Adrenal gland (tissue), 12 donors: ENCODE results near the gene GPS2. TPM values are rescaled to one million over a fixed set of nuclear protein-coding genes. Genes with fewer than 3 reads are reported as not detected.
A peak's percentile ranks its signal among the peaks of the same experiment; 100 is the strongest.

ENCODE experiments used
- DNase-seq, 7 donors: peaks; one replicate each; pipeline ENCODE4 v3.0.0-alpha.2; 2019 to 2020
- H3K27ac ChIP-seq, 5 donors: fragments of 200-600 bp; sonication (generic) in 4 of 5; 1 replicate in 3 of 5; 2 replicates in 2 of 5; pipeline versions ENCODE4 v1.5.1 to v1.8.0; 2016 to 2020; ENCODE audit warnings: mild to moderate bottlenecking in 1 of 5
- H3K27me3 ChIP-seq: fragments of 200-600 bp; 2 replicates; pipeline ENCODE4 v1.8.0; 2021
- H3K36me3 ChIP-seq, 2 donors: fragments of 200-600 bp; replicated peaks in 1 of 2; 1 replicate in 1 of 2; 2 replicates in 1 of 2; pipeline versions ENCODE4 v1.5.1 to v1.8.0; 2018 to 2022
- H3K4me1 ChIP-seq, 2 donors: fragments of 200-600 bp; replicated peaks in 1 of 2; 1 replicate in 1 of 2; 2 replicates in 1 of 2; pipeline versions ENCODE4 v1.5.1 to v1.8.0; 2018 to 2021
- H3K4me3 ChIP-seq, 4 donors: fragments of 200-600 bp; sonication (generic) in 3 of 4; one replicate each; pipeline ENCODE4 v1.5.1; 2016 to 2018
- H3K9me3 ChIP-seq, 3 donors: fragments of 200-600 bp; sonication (generic) in 1 of 3; replicated peaks in 1 of 3; 1 replicate in 2 of 3; 2 replicates in 1 of 3; pipeline versions ENCODE4 v1.5.1 to v1.8.0; 2016 to 2021
- POLR2A ChIP-seq, 2 donors: fragments of 450-650 bp; IDR thresholded peaks; one replicate each; pipeline ENCODE4 v1.6.1; 2017; ENCODE audit warnings: antibody characterized with exemption in 2 of 2, mild to moderate bottlenecking in 2 of 2, moderate library complexity in 1 of 2
- WGBS, 4 donors: extraction: QIAGEN DNeasy Blood & Tissue Kit in 2 of 4; methylation state at CpG; one replicate each; pipeline versions ENCODE4 v1.1.5 to v1.1.7; 2013 to 2017; 5-methylcytosine and 5-hydroxymethylcytosine counted together
- intact Hi-C, 2 donors: fragments of 100-400 bp; cut with DNase I; formaldehyde crosslinking; loops; one replicate each; pipeline versions ENCODE4 v1.14.1 to v1.15.0; 2022 to 2023
- polyA plus RNA-seq, 3 donors: library from polyadenylated mRNA; stranded (reverse); fragments of 200-250 nt in 2 of 3; fragments of 350-450 nt in 1 of 3; fragmentation: Illumina TruSeq in 1 of 3; extraction: RNeasy Lipid Tissue Mini Kit (QIAGEN cat#74804) in 1 of 3; gene quantifications; one replicate each; pipeline ENCODE4 v1.2.3, GENCODE V29; 2013 to 2014
- total RNA-seq, 9 donors: library from RNA; depleted of rRNA in 4 of 9; stranded (reverse); fragments of >200 nt in 4 of 9; fragments of 120-200 nt in 1 of 9; fragmentation: NEBNext Ultra II Directional in 1 of 9; extraction: Animal tissue kit (Norgen Biotek cat#: 25700) in 1 of 9; gene quantifications; one replicate each; pipeline versions ENCODE4 v1.1.0 to v1.2.4, GENCODE V29; 2013 to 2023
- TF ChIP-seq, protein P1 (sequence below), 6 experiments: fragments of 450-650 bp in 4 of 6; fragments of 200-600 bp in 2 of 6; sonication (generic) in 1 of 6; IDR thresholded peaks; 1 replicate in 5 of 6; 2 replicates in 1 of 6; pipeline versions ENCODE4 v1.5.1 to v1.8.0; 2016 to 2021; ENCODE audit warnings: antibody characterized with exemption in 6 of 6, mild to moderate bottlenecking in 2 of 6, moderate library complexity in 1 of 6
- donor health status: healthy with polysubstance abuse.
- donor health status: Bipolar disorder and iron deficiency.
- donor health status: DM: yes; HTN: yes; CAD: no.
- donor health status: DM: no; HTN: no; CAD: no.
- donor health status: DM: no; HTN: no; CAD: no.
- donor health status: DM: yes; HTN: yes; CAD: no.

GPS2 gene
- total and polyA plus RNA-seq, 12 donors: 69.1 to 196 (median 114) TPM

DNA sequence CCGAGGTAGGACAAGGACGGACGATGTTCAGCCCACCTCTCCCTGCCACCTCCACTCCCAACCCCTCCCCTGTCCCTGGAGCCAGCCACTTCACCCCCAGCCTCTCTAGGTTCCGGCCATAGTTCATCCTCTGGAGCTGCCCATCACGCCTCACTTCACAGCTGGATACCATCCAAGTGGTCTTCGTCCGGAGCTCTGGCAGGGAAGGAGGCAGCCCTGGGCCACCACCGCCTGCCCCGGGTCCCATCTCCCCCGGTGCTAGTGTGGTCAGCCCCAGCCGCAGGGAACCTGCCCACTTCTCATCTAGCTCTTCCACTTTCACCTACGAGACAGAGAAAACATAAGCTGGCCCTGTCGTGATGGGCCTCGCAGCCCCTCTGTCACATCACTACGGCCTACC, 6.3 kb upstream of the GPS2 start:
- TF ChIP-seq, protein P1, sequence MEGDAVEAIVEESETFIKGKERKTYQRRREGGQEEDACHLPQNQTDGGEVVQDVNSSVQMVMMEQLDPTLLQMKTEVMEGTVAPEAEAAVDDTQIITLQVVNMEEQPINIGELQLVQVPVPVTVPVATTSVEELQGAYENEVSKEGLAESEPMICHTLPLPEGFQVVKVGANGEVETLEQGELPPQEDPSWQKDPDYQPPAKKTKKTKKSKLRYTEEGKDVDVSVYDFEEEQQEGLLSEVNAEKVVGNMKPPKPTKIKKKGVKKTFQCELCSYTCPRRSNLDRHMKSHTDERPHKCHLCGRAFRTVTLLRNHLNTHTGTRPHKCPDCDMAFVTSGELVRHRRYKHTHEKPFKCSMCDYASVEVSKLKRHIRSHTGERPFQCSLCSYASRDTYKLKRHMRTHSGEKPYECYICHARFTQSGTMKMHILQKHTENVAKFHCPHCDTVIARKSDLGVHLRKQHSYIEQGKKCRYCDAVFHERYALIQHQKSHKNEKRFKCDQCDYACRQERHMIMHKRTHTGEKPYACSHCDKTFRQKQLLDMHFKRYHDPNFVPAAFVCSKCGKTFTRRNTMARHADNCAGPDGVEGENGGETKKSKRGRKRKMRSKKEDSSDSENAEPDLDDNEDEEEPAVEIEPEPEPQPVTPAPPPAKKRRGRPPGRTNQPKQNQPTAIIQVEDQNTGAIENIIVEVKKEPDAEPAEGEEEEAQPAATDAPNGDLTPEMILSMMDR (IDR thresholded peaks at IDR 0.05): no peak
- TF ChIP-seq POLR2A (IDR thresholded peaks at IDR 0.05): no peak
- Histone ChIP-seq H3K27me3 (no peaks in the 10 kb centered on the region), H3K27ac (no peak overlapping the region), H3K4me3 (no peak overlapping the region), H3K9me3 (no peaks in the 10 kb centered on the region), H3K36me3 (peaks cover 0 to 83% of the 10 kb centered on the region in 2 donors), H3K4me1 (no peaks in the 10 kb centered on the region)
- WGBS, 4 donors: 88 to 95% (median 92%) methylated on average over 14 to 15 of the region's 15 CpGs
- intact Hi-C loops: no loop called here
- no peak for DNase-seq

DNA sequence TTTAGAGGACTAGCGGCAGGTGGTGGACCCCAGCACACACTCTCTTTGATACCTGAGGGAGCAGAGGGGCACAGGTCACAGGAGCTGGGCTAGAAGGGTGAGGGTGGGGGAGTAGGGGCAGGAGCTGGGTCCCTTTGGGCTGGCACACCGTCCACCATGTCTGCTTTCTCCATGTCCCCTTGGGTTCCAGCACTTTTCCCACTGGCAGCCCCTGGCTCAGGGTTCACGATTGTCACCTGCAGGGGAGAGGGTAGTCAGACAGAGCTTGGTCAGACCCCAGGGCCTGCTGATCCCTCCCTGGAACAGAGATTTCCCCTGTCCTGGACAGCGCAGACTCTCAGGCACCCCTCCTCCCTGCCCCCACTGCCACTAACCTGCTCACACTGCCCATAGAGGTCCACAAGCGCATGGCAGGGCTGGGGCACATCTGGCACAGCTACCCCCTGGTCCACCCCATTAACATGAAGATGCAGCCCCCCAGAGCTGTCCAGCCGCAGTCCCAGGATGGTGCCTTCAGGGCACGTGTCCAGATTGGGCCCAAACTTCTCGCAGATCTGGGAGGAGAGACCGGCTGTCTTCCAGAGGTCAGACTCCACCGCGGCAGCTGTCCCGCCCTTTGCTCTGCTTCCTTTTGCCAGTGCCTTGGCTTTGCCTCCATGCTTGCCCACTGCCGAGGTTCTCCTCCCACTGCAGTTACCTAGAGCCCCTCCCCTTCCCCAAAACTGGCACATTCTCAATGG, 3.1 kb upstream of the GPS2 start:
- intact Hi-C loops: no loop called here
- no peaks in the 10 kb centered on the region for H3K27me3 ChIP-seq
- no peak for DNase-seq
- TF ChIP-seq POLR2A (IDR thresholded peaks at IDR 0.05): no peak
- TF ChIP-seq, protein P1 (IDR thresholded peaks at IDR 0.05): no peak
- 87 to 92% (median 88%) methylated on average over 10 to 13 of the region's 13 CpGs for WGBS, 4 donors
- no peak overlapping the region for H3K4me3 ChIP-seq
- no peaks in the 10 kb centered on the region for H3K9me3 ChIP-seq
- no peak overlapping the region for H3K27ac ChIP-seq
- peaks cover 0 to 64% of the 10 kb centered on the region in 2 donors for H3K36me3 ChIP-seq
- peaks cover 19 to 21% of the 10 kb centered on the region in 2 donors for H3K4me1 ChIP-seq

DNA sequence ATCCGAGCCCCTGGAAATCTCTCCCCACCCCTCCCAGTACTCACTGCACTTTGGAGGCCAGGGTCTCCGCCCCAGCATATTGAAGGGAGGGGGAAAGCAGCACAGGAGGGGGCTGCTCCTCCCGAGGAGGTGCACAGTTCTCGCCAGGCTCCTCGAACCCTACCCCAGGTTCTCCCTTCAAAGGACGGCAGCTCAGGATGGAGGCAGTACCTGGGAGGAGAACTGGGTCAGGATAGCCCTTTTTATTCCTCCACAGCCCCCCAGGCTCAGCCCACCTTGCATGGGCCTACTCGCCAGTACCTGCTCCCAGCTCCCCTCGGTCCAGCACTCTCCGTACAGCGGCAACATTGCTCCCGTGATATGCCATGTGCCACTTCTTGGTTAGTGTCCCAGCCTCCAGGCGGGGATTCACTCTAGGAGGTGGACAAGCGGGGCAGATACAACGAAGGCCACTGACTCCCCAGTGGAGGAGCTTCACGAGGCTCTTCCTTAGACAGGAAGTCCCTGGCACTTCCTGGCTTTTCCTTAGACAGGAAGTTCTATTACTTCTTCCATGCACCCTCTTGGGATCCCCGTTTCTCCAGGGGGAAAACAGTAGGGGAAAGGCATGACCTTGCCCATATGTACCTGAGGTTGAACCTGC, 2.1 kb upstream of the GPS2 start:
- intact Hi-C loops: no loop called here
- TF ChIP-seq, protein P1 (IDR thresholded peaks at IDR 0.05): no peak
- no peak for TF ChIP-seq POLR2A (IDR thresholded peaks at IDR 0.05)
- DNase-seq: peak in 1 of 7 donors; percentile 30
- WGBS, 4 donors: 82 to 84% (median 83%) methylated on average over 13 to 16 of the region's 16 CpGs
- H3K27ac ChIP-seq: no peak overlapping the region
- peaks cover 0 to 64% of the 10 kb centered on the region in 2 donors for H3K36me3 ChIP-seq
- no peak overlapping the region for H3K4me3 ChIP-seq
- no peaks in the 10 kb centered on the region for H3K27me3 ChIP-seq
- H3K9me3 ChIP-seq: no peaks in the 10 kb centered on the region
- peaks cover 22 to 31% of the 10 kb centered on the region in 2 donors for H3K4me1 ChIP-seq

DNA sequence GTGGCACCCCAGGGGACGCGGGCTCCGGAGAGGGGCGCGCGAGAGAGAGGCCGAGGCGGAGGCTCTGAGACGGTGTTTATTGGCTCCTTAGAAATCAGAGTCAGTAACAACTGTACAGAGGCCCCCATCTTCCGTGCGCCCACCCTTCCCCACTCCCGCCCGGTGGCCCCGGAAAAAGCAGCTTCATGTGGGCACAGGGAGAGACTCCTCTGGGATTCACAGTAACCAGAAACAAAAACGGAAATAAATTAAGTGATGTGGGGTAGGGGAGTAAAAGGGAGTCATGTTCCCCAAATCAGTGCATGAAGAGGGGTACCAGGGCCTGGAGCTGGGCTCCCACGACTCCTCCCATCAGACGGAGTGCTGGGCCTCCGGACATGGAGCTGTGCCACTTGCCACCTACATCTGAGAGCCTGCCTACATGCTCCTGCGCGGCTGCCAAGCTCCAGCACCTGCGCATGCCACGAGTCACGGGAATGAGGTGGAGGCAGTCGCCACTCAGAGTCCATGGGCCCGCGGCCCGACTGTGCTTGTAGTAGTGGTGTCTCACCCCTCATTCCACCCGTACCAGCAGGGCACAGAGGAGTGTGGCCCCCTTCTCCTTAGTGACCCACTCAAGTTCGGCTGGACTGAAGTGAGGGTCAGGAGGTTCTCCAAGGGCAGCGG, 543 bp upstream of the GPS2 start:
- peak in 2 of 7 donors; percentile 58 to 76 for DNase-seq
- TF ChIP-seq POLR2A (IDR thresholded peaks at IDR 0.05): no peak
- TF ChIP-seq, protein P1 (IDR thresholded peaks at IDR 0.05): no peak
- peaks cover 0 to 64% of the 10 kb centered on the region in 2 donors for H3K36me3 ChIP-seq
- peak overlapping the region; percentile 43 to 100 (median 93) for H3K27ac ChIP-seq
- WGBS, 4 donors: 12 to 37% (median 25%) methylated on average over 17 to 30 of the region's 30 CpGs
- H3K4me3 ChIP-seq: peak overlapping the region in 3 of 4 donors; percentile 43 to 99 (median 77)
- intact Hi-C loops: no loop called here
- H3K9me3 ChIP-seq: no peaks in the 10 kb centered on the region
- H3K4me1 ChIP-seq: peaks cover 22 to 46% of the 10 kb centered on the region in 2 donors
- H3K27me3 ChIP-seq: no peaks in the 10 kb centered on the region
